ENCODE results near the gene KMT5C. TPM values are rescaled to one million over a fixed set of nuclear protein-coding genes. Genes with fewer than 3 reads are reported as not detected.

KMT5C gene
- total RNA-seq, 1 donor from 2014 or later: 34.3 TPM

- Mint-ChIP-seq H3K27me3 (ENCODE audit: low read depth) (peaks cover 46% of the 10 kb centered on the region), H3K27ac (no peak within 1 kb of the TSS), H3K4me3 (ENCODE audit: low read depth) (peak within 1 kb of the TSS; percentile 64), H3K4me1 (ENCODE audit: low read depth) (no peaks in the 10 kb centered on the region), H3K36me3 (ENCODE audit: low read depth) (no peaks in the 10 kb centered on the region), H3K9me3 (no peaks in the 10 kb centered on the region)
- DNase-seq (ENCODE audit: low spot score): no peak
- intact Hi-C loops (cut with micrococcal nuclease): no loop called here
These were observed 15.1 kb downstream of the KMT5C start, which contains the start of gene COX6B2 for GRCh38 chr19:55354698-55355212. TSS of gene COX6B2 (minus strand) at chr19:55354719. CDS start at chr19:55354521, 198 bp downstream.

GRCh38 chr19:55355213-55355821 is 15.6 kb downstream of the KMT5C start:
- no peak overlapping the region for H3K27ac Mint-ChIP-seq
- H3K4me1 Mint-ChIP-seq (ENCODE audit: low read depth): no peaks in the 10 kb centered on the region

GRCh38 chr19:55358493-55358892 is 18.8 kb downstream of the KMT5C start:
- intact Hi-C loops (cut with micrococcal nuclease): no loop called here
- Mint-ChIP-seq H3K9me3 (no peaks in the 10 kb centered on the region), H3K27ac (no peak overlapping the region), H3K36me3 (ENCODE audit: low read depth) (no peaks in the 10 kb centered on the region), H3K27me3 (ENCODE audit: low read depth) (peaks cover 22% of the 10 kb centered on the region), H3K4me1 (ENCODE audit: low read depth) (no peaks in the 10 kb centered on the region), H3K4me3 (ENCODE audit: low read depth) (no peak overlapping the region)
- DNase-seq (ENCODE audit: low spot score): no peak

More at GRCh38 chr19:55355213-55355821, 15.6 kb downstream of the KMT5C start:
- Mint-ChIP-seq H3K27me3 (ENCODE audit: low read depth) (peaks cover 46% of the 10 kb centered on the region), H3K36me3 (ENCODE audit: low read depth) (no peaks in the 10 kb centered on the region), H3K9me3 (no peaks in the 10 kb centered on the region), H3K4me3 (ENCODE audit: low read depth) (no peak overlapping the region)
- intact Hi-C loops (cut with micrococcal nuclease): no loop called here
- DNase-seq (ENCODE audit: low spot score): no peak

- no peaks in the 10 kb centered on the region for H3K9me3 Mint-ChIP-seq
- H3K4me3 Mint-ChIP-seq (ENCODE audit: low read depth): no peak overlapping the region
- no peaks in the 10 kb centered on the region for H3K4me1 Mint-ChIP-seq (ENCODE audit: low read depth)
- intact Hi-C loops (cut with micrococcal nuclease): no loop called here
- H3K27me3 Mint-ChIP-seq (ENCODE audit: low read depth): peaks cover 18% of the 10 kb centered on the region
- H3K36me3 Mint-ChIP-seq (ENCODE audit: low read depth): no peaks in the 10 kb centered on the region
- no peak overlapping the region for H3K27ac Mint-ChIP-seq
- no peak for DNase-seq (ENCODE audit: low spot score)
These were observed 19.6 kb downstream of the KMT5C start for GRCh38 chr19:55358943-55359908.

- Mint-ChIP-seq H3K4me1 (ENCODE audit: low read depth) (no peaks in the 10 kb centered on the region), H3K9me3 (no peaks in the 10 kb centered on the region), H3K27me3 (ENCODE audit: low read depth) (peaks cover 10% of the 10 kb centered on the region), H3K4me3 (ENCODE audit: low read depth) (no peak overlapping the region), H3K36me3 (ENCODE audit: low read depth) (no peaks in the 10 kb centered on the region), H3K27ac (no peak overlapping the region)
- DNase-seq (ENCODE audit: low spot score): no peak
- intact Hi-C loops (cut with micrococcal nuclease): no loop called here
These were observed 21.2 kb downstream of the KMT5C start for GRCh38 chr19:55360902-55361301.

GRCh38 chr19:55362174-55362989 is 22.7 kb downstream of the KMT5C start:
- Mint-ChIP-seq H3K4me3 (ENCODE audit: low read depth) (no peak overlapping the region), H3K4me1 (ENCODE audit: low read depth) (no peaks in the 10 kb centered on the region), H3K27me3 (ENCODE audit: low read depth) (peaks cover 5% of the 10 kb centered on the region), H3K9me3 (no peaks in the 10 kb centered on the region), H3K27ac (no peak overlapping the region), H3K36me3 (ENCODE audit: low read depth) (no peaks in the 10 kb centered on the region)
- intact Hi-C loops (cut with micrococcal nuclease): no loop called here
- no peak for DNase-seq (ENCODE audit: low spot score)

GRCh38 chr19:55362990-55363716 is 23.5 kb downstream of the KMT5C start, which contains the start of gene GARIN5B:
TSS of gene GARIN5B (minus strand) at chr19:55363260. CDS start at chr19:55363066, 194 bp downstream.
- no peaks in the 10 kb centered on the region for H3K36me3 Mint-ChIP-seq (ENCODE audit: low read depth)
- intact Hi-C loops (cut with micrococcal nuclease): no loop called here
- H3K27me3 Mint-ChIP-seq (ENCODE audit: low read depth): peaks cover 7% of the 10 kb centered on the region
- no peaks in the 10 kb centered on the region for H3K4me1 Mint-ChIP-seq (ENCODE audit: low read depth)
- no peak for DNase-seq (ENCODE audit: low spot score)
- no peak within 1 kb of the TSS for H3K4me3 Mint-ChIP-seq (ENCODE audit: low read depth)
- H3K27ac Mint-ChIP-seq: no peak within 1 kb of the TSS
- no peaks in the 10 kb centered on the region for H3K9me3 Mint-ChIP-seq

GRCh38 chr19:55365245-55365644 is 25.6 kb downstream of the KMT5C start:
- Mint-ChIP-seq H3K36me3 (ENCODE audit: low read depth) (no peaks in the 10 kb centered on the region), H3K27me3 (ENCODE audit: low read depth) (peaks cover 15% of the 10 kb centered on the region), H3K27ac (no peak overlapping the region), H3K4me1 (ENCODE audit: low read depth) (no peaks in the 10 kb centered on the region), H3K9me3 (no peaks in the 10 kb centered on the region), H3K4me3 (ENCODE audit: low read depth) (no peak overlapping the region)
- DNase-seq (ENCODE audit: low spot score): no peak
- intact Hi-C loops (cut with micrococcal nuclease): no loop called here

GRCh38 chr19:55365964-55366363 is 26.3 kb downstream of the KMT5C start:
- Mint-ChIP-seq H3K4me3 (ENCODE audit: low read depth) (no peak overlapping the region), H3K27me3 (ENCODE audit: low read depth) (peaks cover 21% of the 10 kb centered on the region), H3K36me3 (ENCODE audit: low read depth) (no peaks in the 10 kb centered on the region), H3K9me3 (no peaks in the 10 kb centered on the region), H3K4me1 (ENCODE audit: low read depth) (no peaks in the 10 kb centered on the region), H3K27ac (no peak overlapping the region)
- intact Hi-C loops (cut with micrococcal nuclease): no loop called here
- no peak for DNase-seq (ENCODE audit: low spot score)

- intact Hi-C loops (cut with micrococcal nuclease): no loop called here
- H3K27ac Mint-ChIP-seq: no peak overlapping the region
These were observed 27.1 kb downstream of the KMT5C start for GRCh38 chr19:55366790-55367189.

GRCh38 chr19:55368106-55368505 is 28.4 kb downstream of the KMT5C start:
- H3K36me3 Mint-ChIP-seq (ENCODE audit: low read depth): no peaks in the 10 kb centered on the region
- H3K4me3 Mint-ChIP-seq (ENCODE audit: low read depth): no peak overlapping the region
- peaks cover 34% of the 10 kb centered on the region for H3K27me3 Mint-ChIP-seq (ENCODE audit: low read depth)
- no peaks in the 10 kb centered on the region for H3K4me1 Mint-ChIP-seq (ENCODE audit: low read depth)
- H3K9me3 Mint-ChIP-seq: no peaks in the 10 kb centered on the region
- H3K27ac Mint-ChIP-seq: no peak overlapping the region
- DNase-seq (ENCODE audit: low spot score): no peak
- intact Hi-C loops (cut with micrococcal nuclease): no loop called here

More at GRCh38 chr19:55366790-55367189, 27.1 kb downstream of the KMT5C start:
- Mint-ChIP-seq H3K4me1 (ENCODE audit: low read depth) (no peaks in the 10 kb centered on the region), H3K4me3 (ENCODE audit: low read depth) (no peak overlapping the region), H3K36me3 (ENCODE audit: low read depth) (no peaks in the 10 kb centered on the region), H3K9me3 (no peaks in the 10 kb centered on the region), H3K27me3 (ENCODE audit: low read depth) (peaks cover 29% of the 10 kb centered on the region)
- no peak for DNase-seq (ENCODE audit: low spot score)

Data from activated T-helper 2 cell treated with anti-CD3 and anti-CD28 coated beads, Interferon-gamma antibody, Interleukin-2, Interleukin-4, amounts not matched to agents 10 μg/mL and 5 μg/mL and 100 μg/mL, durations not matched to agents 14 hours and 24 hours and 36 hours (primary cell).